Measurements from ENCODE around the gene MRPL43.

- TF ChIP-seq POLR2AphosphoS5 (IDR thresholded peaks at IDR 0.05): no peak
- TF ChIP-seq CTCF (IDR thresholded peaks at IDR 0.05): no peak
- no peak for TF ChIP-seq POLR2A (IDR thresholded peaks at IDR 0.05)
- no peak for TF ChIP-seq EP300 (IDR thresholded peaks at IDR 0.05; ENCODE audit: low read depth)
Measured at GRCh38 chr10:100980711-100981110, 6.6 kb downstream of the MRPL43 start.
